Activated CD4-positive, alpha-beta T cell treated with anti-CD3 and anti-CD28 coated beads, Interleukin-2, amount 50 U/mL, for 16 hours (primary cell): Measurements from ENCODE around the gene NAP1L5.

Experiments used
- DNase-seq: peaks from one replicate; pipeline ENCODE4 v3.0.0-alpha.2; 2020

The NAP1L5 gene

GRCh38 chr4:88659890-88660208 is 37.8 kb downstream of the NAP1L5 start:
- DNase-seq: no peak

DNA sequence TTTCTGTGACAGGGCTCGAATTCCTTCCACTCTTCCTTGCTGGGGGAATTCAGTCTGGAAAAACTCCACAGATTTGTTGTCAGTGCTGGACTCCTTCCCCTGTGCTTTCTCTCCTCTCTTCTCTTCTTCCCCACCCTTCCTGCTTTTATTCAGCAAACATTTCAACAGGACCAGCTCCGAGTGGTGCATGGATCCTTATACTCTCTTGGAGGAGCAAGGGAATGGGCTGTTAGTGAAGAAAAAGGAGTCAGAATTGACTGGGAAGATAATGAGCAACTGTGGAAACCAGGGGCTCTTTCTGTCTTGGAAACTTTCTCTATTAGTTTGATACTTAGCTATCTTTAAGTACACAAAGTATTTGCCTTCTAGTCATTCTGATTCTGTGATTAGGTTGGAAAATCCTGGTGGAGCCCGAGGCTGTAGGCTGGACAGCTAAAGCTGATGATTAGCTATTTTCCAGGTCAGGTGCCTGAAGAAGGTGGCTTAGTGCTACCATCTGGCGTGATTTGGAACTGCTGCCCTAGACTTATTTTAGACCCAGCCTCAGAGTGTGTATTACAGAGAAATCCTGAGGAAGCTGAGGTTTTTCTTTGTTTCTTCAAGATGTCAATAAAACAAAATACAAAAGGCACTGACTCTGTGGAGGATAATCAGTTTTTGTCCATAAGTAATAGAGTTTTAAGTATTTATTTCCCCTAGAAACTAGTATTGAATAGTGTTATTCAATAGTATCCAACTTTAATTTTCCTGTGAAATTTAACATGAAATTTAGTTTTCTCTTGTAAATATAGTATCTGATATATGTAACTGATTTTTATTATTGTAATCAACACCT is 38.4 kb downstream of the NAP1L5 start:
- DNase-seq: peak; percentile 20

DNA sequence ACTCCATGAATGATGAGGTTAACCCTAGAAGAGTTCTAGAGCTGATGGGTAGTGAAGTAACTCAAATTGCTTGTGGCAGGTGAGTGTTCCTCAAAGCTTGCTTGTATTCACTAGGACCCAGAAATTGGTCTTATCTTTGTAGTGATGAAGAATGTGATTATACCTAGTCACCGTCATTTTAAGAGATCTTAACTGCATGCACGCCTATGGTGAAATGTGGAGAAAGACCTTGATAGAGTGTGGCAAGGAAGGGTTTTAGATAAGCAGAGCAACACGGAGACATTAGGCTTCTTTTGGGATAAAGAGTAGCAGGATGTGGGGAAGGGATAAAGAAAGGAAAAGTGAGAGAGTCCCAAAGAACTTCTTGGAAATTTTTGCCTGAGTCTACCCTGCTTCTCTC is 42.4 kb downstream of the NAP1L5 start:
- no peak for DNase-seq

GRCh38 chr4:88653371-88653946 is 44.2 kb downstream of the NAP1L5 start:
- DNase-seq: no peak

DNA sequence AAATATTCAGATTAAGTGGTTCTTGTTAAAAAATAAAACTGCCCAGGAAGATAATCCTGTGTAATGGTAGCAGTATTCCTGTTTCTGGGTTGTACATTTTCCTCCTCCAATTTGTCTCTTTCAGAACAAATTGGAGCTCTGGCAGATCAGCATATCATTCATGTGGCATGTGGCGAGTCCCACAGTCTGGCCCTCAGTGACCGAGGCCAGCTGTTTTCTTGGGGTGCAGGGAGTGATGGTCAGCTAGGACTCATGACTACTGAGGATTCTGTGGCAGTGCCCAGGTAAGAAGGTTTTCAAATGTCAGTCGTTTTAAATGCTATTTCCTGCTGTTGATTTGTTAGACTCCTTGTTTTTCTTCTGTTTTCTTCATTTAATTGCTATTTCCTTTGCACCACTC is 47.9 kb downstream of the NAP1L5 start:
- DNase-seq: no peak

DNA sequence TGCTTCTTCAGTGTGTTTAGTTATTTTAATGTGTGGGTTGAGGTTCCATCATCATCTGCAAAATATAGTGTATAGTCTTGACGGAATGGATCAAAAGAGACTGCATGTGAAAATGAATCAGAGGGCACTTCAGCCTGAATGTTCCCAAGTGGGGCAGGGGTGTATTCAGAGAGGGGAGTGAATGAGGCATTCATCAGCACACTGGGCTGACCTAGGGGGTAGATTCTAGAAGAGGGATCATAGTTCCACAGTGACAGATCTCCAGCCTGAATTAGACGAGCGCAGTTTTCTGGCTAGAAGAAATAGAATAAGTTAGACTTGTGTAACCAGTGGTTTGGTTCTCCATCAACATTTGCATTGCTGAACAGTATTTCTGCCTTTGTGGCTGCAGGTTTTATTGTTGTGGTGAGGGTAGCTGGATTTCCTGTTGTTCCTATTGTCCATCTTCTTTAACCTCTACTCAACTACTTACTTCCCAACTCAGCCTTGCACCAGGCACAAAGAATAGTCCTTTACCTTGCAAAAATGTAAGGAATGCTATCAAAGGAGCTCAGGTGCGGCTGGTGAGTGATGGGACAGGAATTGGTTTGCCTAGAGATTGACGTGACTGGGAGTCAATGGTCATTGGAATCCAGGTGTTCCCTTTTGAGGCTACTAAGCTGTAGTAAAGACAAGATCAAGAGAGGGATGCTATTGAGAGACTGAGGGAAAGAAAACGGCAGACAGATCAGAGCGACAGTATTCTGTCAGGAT is 50.9 kb downstream of the NAP1L5 start:
- no peak for DNase-seq

DNA sequence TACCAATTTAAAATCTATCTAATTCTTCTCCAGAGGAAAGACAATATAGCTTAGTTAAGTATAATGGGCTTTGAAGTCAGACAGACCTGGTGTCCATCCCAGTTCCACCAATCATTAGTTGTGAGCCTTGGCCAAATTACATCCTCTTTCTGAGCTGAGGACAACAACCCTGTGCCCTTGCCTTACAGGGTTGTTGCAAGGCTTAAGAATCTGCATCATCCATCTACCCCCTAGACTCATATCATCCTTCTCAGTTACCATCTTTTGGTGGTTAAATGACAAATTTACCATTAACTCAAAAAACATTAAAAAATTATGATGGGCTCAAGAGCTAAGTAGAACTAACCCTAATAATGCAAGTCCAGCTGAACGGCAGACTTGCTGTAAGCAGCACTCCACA is 51.6 kb downstream of the NAP1L5 start:
- DNase-seq: no peak
